ENCODE measurements around the gene TAC4.

The TAC4 gene, protein sequence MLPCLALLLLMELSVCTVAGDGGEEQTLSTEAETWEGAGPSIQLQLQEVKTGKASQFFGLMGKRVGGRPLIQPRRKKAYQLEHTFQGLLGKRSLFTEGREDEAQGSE

GRCh38 chr17:49848019-49848473 lies at the start of gene TAC4:
Gene TAC4 (minus strand): TSS chr17:49848069. CDS start chr17:49848017, 52 bp downstream.
- in situ Hi-C loops (cut with MboI; ENCODE audit: low sequenced_read_pairs) = no loop called here

- in situ Hi-C loops (cut with MboI; ENCODE audit: low sequenced_read_pairs) = no loop called here
Measured at GRCh38 chr17:49896860-49897259, 49.0 kb upstream of the TAC4 start.

DNA sequence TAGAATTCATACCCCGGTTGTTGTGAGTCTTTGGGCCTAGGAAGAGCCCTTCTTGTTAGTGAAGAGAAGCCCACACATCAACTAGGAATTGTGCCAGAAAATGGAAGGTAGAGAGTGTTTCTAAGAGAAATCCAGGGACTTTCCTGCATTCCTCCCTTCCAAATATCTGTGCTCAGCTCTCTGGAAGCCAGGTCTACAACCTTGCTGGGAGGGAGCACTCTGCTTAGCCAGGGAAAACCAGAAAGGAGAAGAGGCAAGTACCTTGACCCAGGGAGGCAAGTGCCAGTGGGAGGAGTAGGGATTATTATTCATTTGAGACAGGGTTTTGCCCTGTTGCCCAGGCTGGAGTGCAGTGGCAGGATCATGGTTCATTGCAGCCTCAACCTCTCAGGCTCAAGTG lies 48.4 kb upstream of the TAC4 start:
- in situ Hi-C loops (cut with MboI; ENCODE audit: low sequenced_read_pairs) = no loop called here

DNA sequence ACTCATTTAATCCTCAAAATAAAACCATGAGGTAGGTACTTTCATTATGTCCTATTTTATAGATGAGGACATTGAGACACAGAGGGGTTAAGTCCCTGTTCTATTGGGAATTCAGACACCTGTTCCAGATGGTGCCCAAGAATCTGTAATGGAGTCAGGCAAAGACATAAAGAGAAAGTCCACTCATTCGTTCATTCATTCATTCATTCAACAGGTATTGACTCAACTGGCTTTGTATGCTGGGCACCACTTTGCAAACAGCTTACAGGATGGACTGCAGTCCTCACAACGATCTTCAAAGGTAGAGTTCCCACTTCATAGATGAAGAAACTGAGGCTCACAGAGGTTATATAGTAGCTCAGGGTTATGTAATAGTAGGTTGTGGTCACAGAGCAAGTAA lies 47.9 kb upstream of the TAC4 start:
- in situ Hi-C loops (cut with MboI; ENCODE audit: low sequenced_read_pairs) = no loop called here

GRCh38 chr17:49894761-49895160 lies 46.9 kb upstream of the TAC4 start:
- in situ Hi-C loops (cut with MboI; ENCODE audit: low sequenced_read_pairs) = no loop called here

DNA sequence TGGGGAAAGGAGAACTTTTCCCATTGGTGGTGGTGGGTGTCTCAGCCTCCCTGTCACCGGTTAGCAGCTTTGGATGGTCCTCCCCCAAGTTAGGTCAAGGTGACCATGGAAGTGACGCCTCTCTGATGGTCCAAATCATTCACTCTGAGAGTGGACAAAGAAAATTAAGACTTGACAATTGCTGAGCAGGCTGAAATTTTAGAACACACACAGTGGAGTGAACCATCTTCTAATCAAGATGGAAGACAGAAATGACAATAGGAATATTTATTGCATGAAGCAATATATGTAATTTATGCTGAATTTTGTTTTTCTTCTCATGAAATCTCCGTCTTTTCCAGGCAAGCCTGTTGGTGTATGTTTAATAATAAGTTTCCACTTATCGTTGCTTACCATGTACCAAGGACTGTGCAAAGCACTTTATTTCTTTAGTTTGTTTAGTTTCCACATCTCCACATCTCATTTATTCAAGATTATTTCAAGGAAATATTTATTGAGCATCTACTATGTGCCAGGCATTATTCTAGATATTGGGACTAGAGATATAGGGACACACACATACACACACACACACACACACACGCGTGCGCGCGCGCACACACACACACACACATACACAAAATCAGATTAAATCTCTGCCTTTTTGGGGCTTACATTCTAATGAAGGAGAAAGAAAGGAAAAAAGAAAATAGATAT lies 44.0 kb upstream of the TAC4 start:
- in situ Hi-C loops (cut with MboI; ENCODE audit: low sequenced_read_pairs) = no loop called here

- in situ Hi-C loops (cut with MboI; ENCODE audit: low sequenced_read_pairs) = no loop called here
Measured at GRCh38 chr17:49891271-49891670, 43.4 kb upstream of the TAC4 start.

GRCh38 chr17:49890852-49891251 lies 43.0 kb upstream of the TAC4 start:
- in situ Hi-C loops (cut with MboI; ENCODE audit: low sequenced_read_pairs) = no loop called here

- in situ Hi-C loops (cut with MboI; ENCODE audit: low sequenced_read_pairs) = no loop called here
Measured at GRCh38 chr17:49890077-49890821, 42.4 kb upstream of the TAC4 start.

DNA sequence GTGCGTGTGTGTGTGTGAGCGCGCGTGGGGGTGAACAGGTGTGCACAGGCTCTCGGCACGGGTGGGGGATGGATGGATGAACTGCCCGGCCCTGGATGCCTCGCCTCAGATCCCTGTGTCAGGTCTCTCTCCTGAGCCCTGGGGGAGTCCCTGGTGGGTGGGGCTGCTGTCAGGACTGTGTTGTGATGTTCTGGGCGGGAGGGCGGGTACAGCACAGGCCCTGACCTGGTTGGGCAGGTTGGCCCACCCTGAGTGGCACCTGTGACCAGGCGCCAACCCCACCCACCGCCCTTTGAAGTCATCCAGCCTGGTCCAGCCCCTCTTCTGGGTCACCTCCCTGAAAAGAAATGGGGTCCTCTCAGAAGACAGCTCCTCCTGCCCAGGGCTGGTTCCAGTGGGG lies 41.6 kb upstream of the TAC4 start:
- in situ Hi-C loops (cut with MboI; ENCODE audit: low sequenced_read_pairs) = no loop called here

DNA sequence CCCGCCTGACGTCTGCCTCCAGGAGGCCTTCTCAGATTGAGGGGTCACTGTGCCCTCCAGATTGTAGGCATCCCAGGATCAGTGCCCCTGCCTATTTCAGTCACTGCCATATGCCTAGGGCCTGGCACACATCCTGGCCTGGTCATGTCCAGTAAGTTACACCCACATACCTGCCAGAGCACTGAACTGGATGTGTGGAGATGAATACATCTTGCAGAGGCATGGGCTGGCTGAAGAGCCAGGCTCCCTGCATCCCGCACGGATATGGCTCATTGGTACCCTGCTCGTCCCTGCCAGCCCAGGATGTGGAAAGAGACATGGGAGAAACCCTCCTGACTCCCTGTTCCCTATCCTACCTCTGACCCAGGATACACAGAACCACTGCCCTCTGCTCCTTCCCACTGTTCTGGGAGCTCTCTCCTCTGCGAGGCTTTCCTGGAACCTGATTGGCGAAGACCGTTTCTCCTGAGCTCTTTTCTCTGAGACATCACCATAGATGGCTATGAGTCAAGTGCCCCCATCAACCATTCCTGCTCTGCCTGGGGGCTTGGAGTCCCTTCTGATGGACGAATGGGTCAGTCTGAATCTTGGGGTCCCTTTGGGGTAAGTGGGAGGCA lies 40.0 kb upstream of the TAC4 start:
- in situ Hi-C loops (cut with MboI; ENCODE audit: low sequenced_read_pairs) = no loop called here

GRCh38 chr17:49887086-49887743 lies 39.3 kb upstream of the TAC4 start:
- in situ Hi-C loops (cut with MboI; ENCODE audit: low sequenced_read_pairs) = no loop called here

GRCh38 chr17:49886036-49886435 lies 38.2 kb upstream of the TAC4 start:
- in situ Hi-C loops (cut with MboI; ENCODE audit: low sequenced_read_pairs) = no loop called here

DNA sequence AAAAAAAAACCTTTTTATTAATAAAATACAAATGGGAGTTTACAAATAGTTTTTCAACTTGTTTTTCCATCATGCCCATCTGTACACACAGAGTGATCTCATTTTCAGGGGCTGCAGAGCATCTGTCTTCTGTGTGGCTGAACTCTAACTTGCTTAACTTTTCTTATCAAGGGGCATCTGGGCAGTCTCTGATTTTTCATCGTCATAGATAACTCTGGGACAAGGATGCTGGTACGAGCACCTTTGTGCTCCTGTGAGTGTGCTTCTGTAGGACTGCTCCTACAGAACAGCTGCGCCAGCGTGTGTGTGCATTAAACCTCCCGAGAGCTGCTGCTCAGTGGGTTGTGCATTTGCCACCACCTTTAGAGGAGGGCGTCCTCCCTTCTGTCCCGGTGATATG lies 34.6 kb upstream of the TAC4 start:
- in situ Hi-C loops (cut with MboI; ENCODE audit: low sequenced_read_pairs) = no loop called here

DNA sequence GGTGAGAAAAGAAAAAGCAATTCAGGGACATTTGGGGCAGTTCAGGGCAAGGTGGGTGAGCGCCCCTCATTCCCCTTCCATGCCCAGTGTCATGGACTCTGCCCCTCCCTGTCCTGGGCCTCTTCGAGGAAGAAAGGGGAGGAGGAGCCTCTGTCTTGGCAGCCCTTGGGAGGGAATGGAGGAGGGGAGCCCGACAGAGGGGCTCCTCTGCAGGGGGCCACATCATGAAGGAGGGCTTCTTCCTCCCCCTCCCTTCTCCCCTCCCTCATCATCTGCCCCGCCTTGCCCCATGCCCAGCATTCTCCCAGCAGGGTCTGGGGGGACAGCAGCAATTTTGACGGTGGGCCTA lies 33.2 kb upstream of the TAC4 start:
- in situ Hi-C loops (cut with MboI; ENCODE audit: low sequenced_read_pairs) = no loop called here

DNA sequence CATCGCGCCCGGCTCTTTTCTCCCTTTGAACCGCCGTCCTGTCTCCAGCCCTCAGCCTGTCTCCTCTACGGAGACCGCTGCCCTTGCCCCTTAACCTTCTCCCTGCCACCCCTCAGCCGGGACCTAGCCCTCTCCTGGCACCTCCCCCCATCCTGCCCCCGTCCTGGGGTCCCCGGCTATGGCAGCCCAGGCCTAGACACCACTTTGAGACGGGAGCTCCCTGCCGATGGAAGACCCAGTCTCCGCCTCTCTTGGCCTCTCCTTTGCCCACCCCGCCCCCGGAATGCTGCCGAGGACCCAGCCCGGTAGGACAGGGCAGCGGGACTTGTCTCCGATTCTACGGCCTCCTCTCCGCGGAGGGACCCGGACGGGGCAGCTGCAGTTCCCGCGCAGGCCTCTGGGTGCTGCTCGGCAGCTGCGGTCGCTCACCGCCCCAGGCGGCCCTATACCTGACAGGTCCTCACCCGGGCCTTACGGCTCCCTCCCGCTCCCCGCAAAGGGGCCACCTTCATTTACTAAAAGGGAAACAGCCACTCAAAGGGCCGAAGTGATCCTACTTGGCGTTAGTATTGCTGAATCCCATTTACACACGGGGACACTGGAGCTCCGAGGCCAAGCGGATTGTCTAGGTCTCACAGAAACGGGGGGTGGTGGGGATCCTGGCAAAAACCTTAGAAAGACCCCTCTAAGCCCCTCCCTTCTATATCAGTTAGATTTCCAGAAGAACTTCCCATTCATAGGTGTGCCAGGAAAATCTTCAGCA lies 32.6 kb upstream of the TAC4 start:
- in situ Hi-C loops (cut with MboI; ENCODE audit: low sequenced_read_pairs) = no loop called here

GRCh38 chr17:49878931-49879904 lies 31.3 kb upstream of the TAC4 start:
- in situ Hi-C loops (cut with MboI; ENCODE audit: low sequenced_read_pairs) = no loop called here

- in situ Hi-C loops (cut with MboI; ENCODE audit: low sequenced_read_pairs) = no loop called here
Measured at GRCh38 chr17:49875685-49876084, 27.8 kb upstream of the TAC4 start.

DNA sequence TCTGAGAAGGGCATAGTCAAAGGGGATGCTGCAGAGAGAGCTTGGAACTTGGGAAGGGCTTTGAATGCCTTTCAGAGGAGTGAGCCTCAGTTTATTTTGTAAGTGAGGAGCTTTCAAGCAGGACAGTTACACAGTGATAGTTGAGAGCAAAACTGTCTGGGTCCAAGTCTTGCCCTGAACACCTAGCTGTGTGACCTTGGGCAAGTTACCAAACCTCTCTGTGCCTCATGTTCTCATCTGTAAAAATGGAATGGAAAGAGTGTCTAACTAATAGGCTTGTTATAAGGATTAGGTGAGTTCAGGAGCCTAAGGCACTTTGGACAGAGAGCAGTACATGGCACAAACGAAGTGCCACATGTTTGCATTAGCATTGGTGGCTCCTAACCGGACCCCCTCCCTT lies 27.0 kb upstream of the TAC4 start:
- in situ Hi-C loops (cut with MboI; ENCODE audit: low sequenced_read_pairs) = no loop called here
